ENCODE results near the gene CTNNBL1. TPM values are rescaled to one million over a fixed set of nuclear protein-coding genes. Genes with fewer than 3 reads are reported as not detected.

CTNNBL1 gene
- total and polyA plus RNA-seq, 12 donors, result 5.5 to 75.5 (median 37.7) TPM

GRCh38 chr20:37866051-37866450 lies 172.2 kb downstream of the CTNNBL1 start:
- Histone ChIP-seq H3K4me3 (no peak overlapping the region), H3K27ac (no peak overlapping the region), H3K36me3 (replicated peaks in 1 of 2) (peaks cover 0 to 7% of the 10 kb centered on the region in 2 donors), H3K4me1 (replicated peaks in 1 of 2) (no peaks in the 10 kb centered on the region), H3K27me3 (no peaks in the 10 kb centered on the region), H3K9me3 (replicated peaks in 1 of 3) (no peaks in the 10 kb centered on the region)
- WGBS, 4 donors, result 97 to 99% (median 97%) methylated on average over 7 to 10 of the region's 10 CpGs
- no peak for DNase-seq
- intact Hi-C loops (cut with DNase I), result no loop called here
- no peak for TF ChIP-seq CTCF (IDR thresholded peaks at IDR 0.05)
- no peak for TF ChIP-seq POLR2A (IDR thresholded peaks at IDR 0.05)

- Histone ChIP-seq H3K36me3 (replicated peaks in 1 of 2) (peaks cover 0 to 13% of the 10 kb centered on the region in 2 donors), H3K4me3 (no peak overlapping the region), H3K4me1 (replicated peaks in 1 of 2) (no peaks in the 10 kb centered on the region), H3K27ac (no peak overlapping the region), H3K9me3 (replicated peaks in 1 of 3) (no peaks in the 10 kb centered on the region), H3K27me3 (no peaks in the 10 kb centered on the region)
- no peak for DNase-seq
- WGBS, 4 donors, result 88 to 94% (median 92%) methylated on average over 9 to 15 of the region's 15 CpGs
- TF ChIP-seq POLR2A (IDR thresholded peaks at IDR 0.05) (no peak), CTCF (IDR thresholded peaks at IDR 0.05) (no peak)
- intact Hi-C loops (cut with DNase I), result no loop called here
Observed at GRCh38 chr20:37867289-37868195, 173.7 kb downstream of the CTNNBL1 start.

GRCh38 chr20:37868851-37869333 lies 175.1 kb downstream of the CTNNBL1 start:
- Histone ChIP-seq H3K4me1 (replicated peaks in 1 of 2) (no peaks in the 10 kb centered on the region), H3K4me3 (no peak overlapping the region), H3K27ac (no peak overlapping the region), H3K36me3 (replicated peaks in 1 of 2) (peaks cover 0 to 18% of the 10 kb centered on the region in 2 donors), H3K9me3 (replicated peaks in 1 of 3) (no peaks in the 10 kb centered on the region), H3K27me3 (no peaks in the 10 kb centered on the region)
- 72 to 81% (median 77%) methylated on average over 3 of the region's 3 CpGs for WGBS, 4 donors
- intact Hi-C loops (cut with DNase I), result no loop called here
- no peak for DNase-seq
- TF ChIP-seq POLR2A (IDR thresholded peaks at IDR 0.05), result no peak
- no peak for TF ChIP-seq CTCF (IDR thresholded peaks at IDR 0.05)

GRCh38 chr20:37869334-37869861 lies 175.6 kb downstream of the CTNNBL1 start:
- Histone ChIP-seq H3K4me1 (replicated peaks in 1 of 2) (no peaks in the 10 kb centered on the region), H3K36me3 (replicated peaks in 1 of 2) (peaks cover 0 to 20% of the 10 kb centered on the region in 2 donors), H3K27ac (no peak overlapping the region), H3K27me3 (no peaks in the 10 kb centered on the region), H3K9me3 (replicated peaks in 1 of 3) (no peaks in the 10 kb centered on the region), H3K4me3 (no peak overlapping the region)
- no peak for TF ChIP-seq POLR2A (IDR thresholded peaks at IDR 0.05)
- TF ChIP-seq CTCF (IDR thresholded peaks at IDR 0.05), result no peak
- WGBS, 4 donors, result 82 to 88% (median 86%) methylated on average over 2 to 6 of the region's 6 CpGs
- intact Hi-C loops (cut with DNase I), result no loop called here
- no peak for DNase-seq
